ENCODE results near the gene B4GALNT4. TPM values are rescaled to one million over a fixed set of nuclear protein-coding genes. Genes with fewer than 3 reads are reported as not detected.

B4GALNT4 gene
- total RNA-seq, 2 donors from 2014 or later, result 2.1 TPM; not detected in 1

GRCh38 chr11:337711-338110 is 31.6 kb upstream of the B4GALNT4 start:
- Histone ChIP-seq H3K27me3 (no peaks in the 10 kb centered on the region), H3K36me3 (replicated peaks in 1 of 2; ENCODE audit: insufficient read depth in 1 of 2, low read depth in 2 of 2) (no peaks in the 10 kb centered on the region), H3K27ac (no peak overlapping the region), H3K4me1 (no peaks in the 10 kb centered on the region), H3K9me3 (no peaks in the 10 kb centered on the region), H3K4me3 (no peak overlapping the region)
- DNase-seq (no peak), ATAC-seq (no peak)
- intact Hi-C loops (cut with DNase I), result no loop called here
- TF ChIP-seq CTCF (IDR thresholded peaks at IDR 0.05) (no peak), POLR2A (IDR thresholded peaks at IDR 0.05) (no peak)
- 74 to 81% methylated on average over 5 to 6 of the region's 6 CpGs for WGBS, 2 donors

GRCh38 chr11:339963-340362 is 29.3 kb upstream of the B4GALNT4 start:
- no peaks in the 10 kb centered on the region for H3K36me3 ChIP-seq (replicated peaks in 1 of 2; ENCODE audit: insufficient read depth in 1 of 2, low read depth in 2 of 2)
- DNase-seq (no peak), ATAC-seq (no peak)
- H3K4me1 ChIP-seq, result no peaks in the 10 kb centered on the region
- TF ChIP-seq CTCF (IDR thresholded peaks at IDR 0.05) (no peak), POLR2A (IDR thresholded peaks at IDR 0.05) (no peak)
- no peaks in the 10 kb centered on the region for H3K27me3 ChIP-seq
- H3K9me3 ChIP-seq, result no peaks in the 10 kb centered on the region
- no peak overlapping the region for H3K27ac ChIP-seq
- intact Hi-C loops (cut with DNase I), result no loop called here
- WGBS, 2 donors, result 76 to 83% methylated on average over 2 of the region's 2 CpGs
- no peak overlapping the region for H3K4me3 ChIP-seq

- H3K27ac ChIP-seq, result no peak overlapping the region
- no peak for TF ChIP-seq CTCF (IDR thresholded peaks at IDR 0.05)
- intact Hi-C loops (cut with DNase I), result no loop called here
- H3K4me1 ChIP-seq, result no peaks in the 10 kb centered on the region
- WGBS, 2 donors, result 63 to 64% methylated on average over 5 of the region's 5 CpGs
- no peaks in the 10 kb centered on the region for H3K36me3 ChIP-seq (replicated peaks in 1 of 2; ENCODE audit: insufficient read depth in 1 of 2, low read depth in 2 of 2)
- H3K4me3 ChIP-seq, result no peak overlapping the region
- DNase-seq (no peak), ATAC-seq (no peak)
- no peaks in the 10 kb centered on the region for H3K27me3 ChIP-seq
- no peaks in the 10 kb centered on the region for H3K9me3 ChIP-seq
Measured at GRCh38 chr11:340539-341512, 28.5 kb upstream of the B4GALNT4 start.

- H3K27ac ChIP-seq, result no peak overlapping the region
- DNase-seq (no peak), ATAC-seq (no peak)
- no peak overlapping the region for H3K4me3 ChIP-seq
- 68 to 74% methylated on average over 3 of the region's 3 CpGs for WGBS, 2 donors
- no peak for TF ChIP-seq POLR2A (IDR thresholded peaks at IDR 0.05)
- no peak for TF ChIP-seq CTCF (IDR thresholded peaks at IDR 0.05)
- intact Hi-C loops (cut with DNase I), result no loop called here
- H3K4me1 ChIP-seq, result no peaks in the 10 kb centered on the region
- H3K27me3 ChIP-seq, result no peaks in the 10 kb centered on the region
- no peaks in the 10 kb centered on the region for H3K9me3 ChIP-seq
- no peaks in the 10 kb centered on the region for H3K36me3 ChIP-seq (replicated peaks in 1 of 2; ENCODE audit: insufficient read depth in 1 of 2, low read depth in 2 of 2)
Measured at GRCh38 chr11:342328-342727, 27.0 kb upstream of the B4GALNT4 start.
